Activated naive CD8-positive, alpha-beta T cell treated with anti-CD3 and anti-CD28 coated beads for 36 hours (primary cell): ENCODE data around the gene RAB11A. TPM values are rescaled to one million over a fixed set of nuclear protein-coding genes. Genes with fewer than 3 reads are reported as not detected.

Experiments
- DNase-seq: peaks from one replicate; pipeline ENCODE4 v3.0.0; 2021
- H3K27ac Mint-ChIP-seq: one replicate; pipeline ENCODE4 v1.8.0; 2022; ENCODE audit warnings: mild to moderate bottlenecking, moderate library complexity, mixed read lengths
- H3K27me3 Mint-ChIP-seq: one replicate; pipeline ENCODE4 v1.8.0; 2022; ENCODE audit warnings: mild to moderate bottlenecking, mixed read lengths
- H3K36me3 Mint-ChIP-seq: one replicate; pipeline ENCODE4 v1.8.0; 2021; ENCODE audit warnings: mild to moderate bottlenecking, mixed read lengths
- H3K4me1 Mint-ChIP-seq: one replicate; pipeline ENCODE4 v1.8.0; 2021; ENCODE audit warnings: mixed read lengths
- H3K4me3 Mint-ChIP-seq: one replicate; pipeline ENCODE4 v1.8.0; 2022; ENCODE audit warnings: mild to moderate bottlenecking, moderate library complexity, mixed read lengths
- H3K9me3 Mint-ChIP-seq: one replicate; pipeline ENCODE4 v1.8.0; 2022; ENCODE audit warnings: mixed read lengths
- total RNA-seq, 2 experiments: library from RNA; stranded (reverse); gene quantifications; one replicate each; pipeline ENCODE4 v1.2.3, GENCODE V29; 2021

The RAB11A gene
- total RNA-seq, 2 experiments from 2014 or later: 129 to 130 TPM

DNA sequence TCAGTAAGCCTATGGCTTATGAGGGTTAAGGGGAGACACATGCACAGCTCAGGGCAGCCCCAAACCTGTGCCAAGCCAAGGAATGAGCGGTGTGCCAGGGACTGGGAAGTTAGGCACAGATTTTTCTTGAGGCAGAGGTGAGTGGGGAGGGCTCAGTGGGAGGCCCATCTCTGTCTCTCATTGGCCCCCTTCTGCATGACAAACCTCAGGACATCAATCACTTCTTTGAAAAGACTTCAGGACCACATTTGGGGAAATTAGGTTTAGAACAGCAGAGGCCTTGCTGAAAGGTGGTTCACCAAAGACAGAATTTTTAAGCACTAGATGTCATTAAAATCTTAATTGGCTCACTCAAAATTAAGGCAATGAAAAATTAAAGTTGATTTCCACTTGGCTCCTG lies 57.2 kb downstream of the RAB11A start:
- H3K27ac Mint-ChIP-seq: no peak overlapping the region
- no peak overlapping the region for H3K4me3 Mint-ChIP-seq
- H3K9me3 Mint-ChIP-seq: no peaks in the 10 kb centered on the region
- no peaks in the 10 kb centered on the region for H3K36me3 Mint-ChIP-seq
- no peaks in the 10 kb centered on the region for H3K27me3 Mint-ChIP-seq
- DNase-seq: no peak
- no peaks in the 10 kb centered on the region for H3K4me1 Mint-ChIP-seq

DNA sequence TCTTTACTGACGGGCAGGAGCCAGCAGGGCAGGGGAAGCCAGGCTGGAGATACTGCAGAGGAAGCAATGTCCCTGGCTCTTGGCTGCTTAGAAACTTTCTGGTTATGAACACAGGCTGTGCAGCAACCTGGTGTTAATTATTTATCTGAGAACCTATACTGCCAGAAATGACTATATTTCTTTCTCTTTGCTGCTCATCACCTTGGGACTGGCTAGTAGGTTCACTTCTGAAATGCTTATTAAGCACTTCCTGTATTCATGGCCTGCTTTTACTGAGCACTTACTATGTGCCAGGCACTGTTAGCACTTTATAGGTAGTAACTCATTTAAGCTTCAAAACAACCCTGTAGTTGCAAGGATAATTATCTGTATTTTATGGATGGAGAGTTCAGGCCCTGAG lies 57.6 kb downstream of the RAB11A start:
- H3K9me3 Mint-ChIP-seq: no peaks in the 10 kb centered on the region
- no peaks in the 10 kb centered on the region for H3K4me1 Mint-ChIP-seq
- no peak overlapping the region for H3K27ac Mint-ChIP-seq
- no peaks in the 10 kb centered on the region for H3K36me3 Mint-ChIP-seq
- H3K27me3 Mint-ChIP-seq: no peaks in the 10 kb centered on the region
- H3K4me3 Mint-ChIP-seq: no peak overlapping the region
- no peak for DNase-seq

DNA sequence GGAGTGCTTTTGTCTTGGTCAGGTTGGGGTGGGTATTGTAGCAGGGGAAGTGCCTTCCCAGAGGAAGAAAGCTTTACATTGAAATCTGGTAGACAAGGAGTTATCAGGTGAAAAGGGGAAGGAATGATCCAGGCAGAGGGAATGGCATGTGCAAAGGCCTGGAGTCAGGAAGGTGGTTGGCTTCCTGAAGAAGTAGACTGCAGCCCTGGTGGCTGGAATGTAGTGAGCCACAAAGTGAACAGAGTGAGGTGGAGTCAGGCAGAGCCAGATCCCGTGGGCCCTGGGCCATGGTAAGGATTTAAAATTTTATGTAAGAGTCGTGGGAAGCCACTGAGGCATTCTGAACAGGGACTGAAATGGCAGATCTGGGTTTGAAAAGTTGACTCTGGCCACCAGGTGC lies 58.3 kb downstream of the RAB11A start:
- no peak for DNase-seq
- Mint-ChIP-seq H3K4me3 (no peak overlapping the region), H3K27ac (no peak overlapping the region), H3K27me3 (no peaks in the 10 kb centered on the region), H3K4me1 (no peaks in the 10 kb centered on the region), H3K36me3 (no peaks in the 10 kb centered on the region), H3K9me3 (no peaks in the 10 kb centered on the region)

DNA sequence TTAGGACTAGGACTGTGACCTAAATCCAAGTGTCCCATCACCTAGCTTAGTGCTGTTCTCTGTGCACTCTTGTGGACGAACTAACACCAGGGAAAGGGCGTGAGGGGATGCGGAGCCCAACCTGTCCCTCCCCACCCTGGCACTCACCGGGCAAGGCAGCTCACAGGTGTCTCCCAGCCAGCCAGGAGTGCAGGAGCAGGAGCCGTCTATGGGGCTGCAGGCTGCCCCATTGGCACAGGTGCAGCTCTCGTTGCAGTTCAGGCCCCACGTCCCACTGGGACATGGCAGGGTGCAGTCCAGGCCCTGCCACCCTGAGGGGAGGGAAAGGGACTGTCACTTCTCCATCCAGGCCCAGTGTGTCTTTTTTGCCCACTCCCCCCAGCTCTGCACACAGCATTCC lies 60.3 kb downstream of the RAB11A start:
- no peak overlapping the region for H3K27ac Mint-ChIP-seq
- no peaks in the 10 kb centered on the region for H3K4me1 Mint-ChIP-seq
- H3K4me3 Mint-ChIP-seq: no peak overlapping the region

DNA sequence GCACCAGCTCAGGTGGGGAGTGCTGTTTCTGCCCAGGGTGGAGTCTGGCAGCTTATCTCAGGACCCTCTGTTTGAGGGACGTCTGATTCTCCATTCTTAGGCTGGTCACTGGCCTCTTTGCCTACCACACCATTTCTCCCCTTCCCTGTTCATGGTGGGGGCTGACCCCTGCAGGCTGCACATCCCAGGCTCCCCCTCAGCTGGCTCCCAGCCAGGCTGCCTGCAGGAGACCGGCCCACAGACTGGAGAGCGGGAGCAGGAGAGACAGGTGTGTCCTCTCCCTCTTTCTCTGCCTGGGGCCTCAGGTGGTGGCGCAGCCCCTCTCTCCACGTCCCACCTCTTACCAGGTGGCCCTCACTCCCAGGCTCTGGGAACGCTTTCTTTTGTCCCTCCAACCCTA lies 60.8 kb downstream of the RAB11A start:
- Mint-ChIP-seq H3K36me3 (no peaks in the 10 kb centered on the region), H3K27me3 (no peaks in the 10 kb centered on the region), H3K27ac (no peak overlapping the region), H3K9me3 (no peaks in the 10 kb centered on the region), H3K4me1 (no peaks in the 10 kb centered on the region), H3K4me3 (no peak overlapping the region)
- DNase-seq: no peak

More for the DNA sequence above, 60.3 kb downstream of the RAB11A start:
- Mint-ChIP-seq H3K36me3 (no peaks in the 10 kb centered on the region), H3K9me3 (no peaks in the 10 kb centered on the region), H3K27me3 (no peaks in the 10 kb centered on the region)
- no peak for DNase-seq

DNA sequence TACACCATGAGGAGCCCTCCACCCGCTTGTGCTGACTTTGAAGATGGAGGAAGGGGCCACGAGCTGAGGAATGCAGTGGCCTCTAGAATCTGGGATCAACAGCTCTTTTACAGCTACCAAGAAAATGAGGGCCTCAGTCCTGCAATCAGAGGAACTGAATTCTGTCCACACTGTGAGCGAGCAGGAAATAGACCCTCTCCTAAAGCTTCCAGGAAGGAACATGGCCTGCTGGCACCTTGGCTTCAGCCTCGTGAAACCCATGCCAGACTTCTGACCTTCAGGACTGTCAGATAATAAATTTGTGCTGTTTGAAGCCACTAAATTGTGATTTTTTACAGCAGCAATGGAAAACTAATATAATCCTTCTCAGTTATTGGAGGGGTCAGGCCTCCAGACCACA lies 61.9 kb downstream of the RAB11A start:
- Mint-ChIP-seq H3K27me3 (no peaks in the 10 kb centered on the region), H3K4me1 (no peaks in the 10 kb centered on the region), H3K4me3 (no peak overlapping the region), H3K9me3 (no peaks in the 10 kb centered on the region), H3K36me3 (no peaks in the 10 kb centered on the region), H3K27ac (no peak overlapping the region)
- no peak for DNase-seq

DNA sequence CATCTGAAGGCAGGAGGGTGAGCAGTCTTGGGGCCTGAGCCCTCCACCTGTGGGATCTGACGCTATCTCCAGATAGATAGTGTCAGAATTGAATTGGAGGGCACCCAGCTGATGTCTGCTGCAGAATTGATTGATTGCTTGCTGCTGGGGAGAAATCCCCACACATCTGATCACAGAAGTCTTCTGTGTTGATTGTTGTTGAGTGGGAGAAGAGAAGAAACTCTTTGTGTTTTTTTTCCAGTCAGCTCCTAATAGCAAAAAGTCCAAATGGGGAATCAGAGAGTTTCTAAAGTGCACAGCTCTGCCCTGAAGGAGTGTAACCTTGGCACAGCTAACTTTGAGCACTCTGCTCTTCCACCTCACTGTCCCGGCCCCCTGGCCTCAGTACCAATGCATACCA lies 66.1 kb downstream of the RAB11A start:
- H3K27ac Mint-ChIP-seq: no peak overlapping the region
- no peaks in the 10 kb centered on the region for H3K27me3 Mint-ChIP-seq
- no peak overlapping the region for H3K4me3 Mint-ChIP-seq
- DNase-seq: no peak
- no peaks in the 10 kb centered on the region for H3K9me3 Mint-ChIP-seq
- H3K36me3 Mint-ChIP-seq: no peaks in the 10 kb centered on the region
- no peaks in the 10 kb centered on the region for H3K4me1 Mint-ChIP-seq

DNA sequence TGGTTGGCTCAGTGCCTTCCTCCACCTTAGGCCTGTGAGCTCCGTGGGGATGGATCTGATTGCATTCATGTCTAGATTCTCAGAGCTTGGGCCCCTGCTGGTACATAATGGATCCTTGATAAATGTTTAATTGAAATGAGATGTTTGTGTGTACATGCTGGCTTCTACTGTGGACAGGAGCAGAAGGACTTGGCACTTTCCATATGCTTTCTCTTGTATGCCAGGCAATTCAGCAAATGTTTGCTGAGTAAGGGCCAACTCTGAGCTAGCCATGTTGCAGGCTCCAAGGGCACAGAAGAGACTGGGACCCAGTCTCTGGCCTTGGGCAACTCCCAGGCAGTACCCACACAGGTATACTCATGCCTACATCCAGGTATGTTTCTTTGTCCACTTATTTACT lies 67.0 kb downstream of the RAB11A start:
- no peaks in the 10 kb centered on the region for H3K4me1 Mint-ChIP-seq
- DNase-seq: no peak
- no peaks in the 10 kb centered on the region for H3K36me3 Mint-ChIP-seq
- no peaks in the 10 kb centered on the region for H3K9me3 Mint-ChIP-seq
- H3K27me3 Mint-ChIP-seq: no peaks in the 10 kb centered on the region
- no peak overlapping the region for H3K4me3 Mint-ChIP-seq
- H3K27ac Mint-ChIP-seq: no peak overlapping the region

DNA sequence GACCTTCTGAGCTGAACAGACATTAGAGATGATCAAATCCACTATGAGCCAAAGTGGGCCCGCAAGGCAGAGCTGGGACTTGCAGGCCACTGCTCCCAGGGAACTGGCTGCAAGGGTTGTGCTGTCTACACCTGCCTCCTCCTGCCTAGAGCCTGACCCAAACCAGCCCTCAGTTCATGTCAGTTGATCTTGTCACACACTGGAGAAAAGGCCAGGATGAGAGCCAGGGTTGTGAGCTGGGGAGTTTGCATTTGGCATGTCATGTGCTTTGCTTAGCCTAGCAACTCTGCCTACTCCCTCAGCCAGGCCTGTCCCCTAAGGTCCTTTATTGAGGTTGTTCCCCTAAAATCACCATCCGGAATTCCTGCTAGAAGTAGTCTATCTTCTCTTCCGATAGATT lies 67.8 kb downstream of the RAB11A start:
- no peaks in the 10 kb centered on the region for H3K27me3 Mint-ChIP-seq
- DNase-seq: no peak
- H3K9me3 Mint-ChIP-seq: no peaks in the 10 kb centered on the region
- no peaks in the 10 kb centered on the region for H3K36me3 Mint-ChIP-seq
- no peak overlapping the region for H3K4me3 Mint-ChIP-seq
- H3K27ac Mint-ChIP-seq: no peak overlapping the region
- peaks cover under 1% of the 10 kb centered on the region for H3K4me1 Mint-ChIP-seq

DNA sequence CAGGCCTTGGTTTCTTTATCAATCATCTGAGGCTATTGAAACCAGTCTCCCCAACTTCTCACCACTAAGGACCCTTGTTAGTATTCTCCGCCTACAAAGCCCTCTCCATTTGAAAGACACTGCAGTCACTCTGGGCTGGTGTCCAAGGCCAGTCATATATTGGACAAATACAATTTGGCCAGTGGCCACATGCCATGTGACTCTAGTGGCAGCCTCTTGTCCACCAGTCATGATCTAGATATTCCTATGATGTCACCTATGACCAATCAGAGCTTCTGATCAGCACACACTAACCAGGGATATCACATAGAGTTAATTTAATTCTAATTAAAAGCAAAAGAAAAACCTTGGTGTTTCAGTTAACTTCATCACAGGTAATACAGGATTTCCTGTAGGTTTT lies 68.2 kb downstream of the RAB11A start:
- no peaks in the 10 kb centered on the region for H3K36me3 Mint-ChIP-seq
- H3K9me3 Mint-ChIP-seq: no peaks in the 10 kb centered on the region
- no peaks in the 10 kb centered on the region for H3K27me3 Mint-ChIP-seq
- peaks cover 4% of the 10 kb centered on the region for H3K4me1 Mint-ChIP-seq
- H3K4me3 Mint-ChIP-seq: no peak overlapping the region
- no peak for DNase-seq
- H3K27ac Mint-ChIP-seq: no peak overlapping the region

DNA sequence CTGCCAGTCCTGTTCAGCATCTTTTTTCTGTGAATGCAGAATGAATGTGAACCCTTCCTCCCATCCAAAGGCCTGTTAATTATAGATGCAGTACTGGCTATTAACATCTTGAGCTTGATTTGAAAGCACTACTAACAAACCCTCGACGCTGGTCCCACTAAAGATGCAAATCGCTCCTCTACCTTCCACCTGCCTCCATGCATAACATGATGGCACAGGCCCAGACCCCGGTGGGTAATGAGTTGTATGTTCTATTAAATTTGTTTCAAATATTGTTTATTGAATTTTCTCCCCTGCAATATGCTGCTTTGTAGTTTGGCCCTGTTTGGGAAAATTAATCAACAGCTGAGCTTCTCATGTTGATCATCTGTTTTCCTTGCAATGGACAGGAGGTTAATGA lies 69.3 kb downstream of the RAB11A start:
- Mint-ChIP-seq H3K4me3 (no peak overlapping the region), H3K4me1 (peaks cover 4% of the 10 kb centered on the region), H3K36me3 (no peaks in the 10 kb centered on the region), H3K27me3 (no peaks in the 10 kb centered on the region), H3K27ac (no peak overlapping the region), H3K9me3 (no peaks in the 10 kb centered on the region)
- no peak for DNase-seq

DNA sequence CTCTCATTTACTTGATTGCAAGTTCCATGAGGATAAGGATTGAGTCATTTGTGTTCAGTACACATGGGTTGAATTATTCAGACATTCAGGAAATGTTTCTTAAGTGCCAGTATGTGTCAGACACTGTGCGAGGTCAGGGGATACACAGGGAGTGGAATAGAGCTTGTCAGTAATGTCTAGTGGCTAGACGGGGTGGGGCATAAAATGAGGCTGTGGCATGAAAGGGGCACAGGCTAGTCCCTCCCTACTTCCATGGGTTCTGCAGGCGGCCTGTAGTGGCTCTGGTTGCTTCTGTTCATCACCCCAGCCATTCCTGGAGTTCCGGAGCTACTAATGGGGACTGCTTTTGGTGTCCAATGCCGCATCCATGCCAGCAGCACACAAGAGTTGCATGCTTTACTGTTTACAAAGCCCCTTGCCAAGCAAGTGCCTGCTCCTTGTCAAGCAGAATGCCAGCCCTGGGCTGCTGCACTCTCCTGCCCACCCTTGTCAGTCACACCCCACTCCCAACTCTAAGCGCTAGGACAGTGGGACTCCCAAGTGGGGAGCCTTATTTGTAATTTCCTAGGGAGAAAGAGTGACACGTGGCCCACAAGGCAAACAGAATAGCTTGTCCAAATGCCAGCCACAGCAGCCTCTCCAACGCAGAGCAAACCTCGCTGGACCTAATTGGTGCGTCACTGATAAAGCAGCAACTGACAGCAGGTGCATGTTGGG lies 70.8 kb downstream of the RAB11A start:
- no peaks in the 10 kb centered on the region for H3K27me3 Mint-ChIP-seq
- H3K9me3 Mint-ChIP-seq: no peaks in the 10 kb centered on the region
- DNase-seq: no peak
- H3K27ac Mint-ChIP-seq: no peak overlapping the region
- peaks cover 4% of the 10 kb centered on the region for H3K4me1 Mint-ChIP-seq
- no peak overlapping the region for H3K4me3 Mint-ChIP-seq
- no peaks in the 10 kb centered on the region for H3K36me3 Mint-ChIP-seq

DNA sequence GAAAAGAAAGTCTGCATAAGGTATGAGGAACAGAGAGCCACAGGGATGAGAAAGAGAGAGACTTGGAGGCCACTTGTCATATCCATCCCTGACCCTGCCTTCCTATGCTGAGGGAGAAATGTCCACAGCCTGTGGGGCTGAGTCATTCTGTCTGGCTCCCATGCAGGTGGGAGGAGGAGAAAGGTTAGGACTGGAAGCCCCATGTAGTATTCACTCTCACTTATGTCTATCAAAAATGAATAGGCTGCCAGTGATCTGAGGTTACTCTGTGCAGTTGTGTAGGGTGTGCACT lies 71.3 kb downstream of the RAB11A start:
- Mint-ChIP-seq H3K27ac (no peak overlapping the region), H3K4me3 (no peak overlapping the region), H3K4me1 (peaks cover 4% of the 10 kb centered on the region), H3K9me3 (no peaks in the 10 kb centered on the region), H3K36me3 (no peaks in the 10 kb centered on the region), H3K27me3 (no peaks in the 10 kb centered on the region)
- DNase-seq: no peak

Other genes starting within 250 kb of the RAB11A start
- 1 to 10 TPM; 6.6 to 7.6 TPM for gene SLC24A1, start 247.6 kb upstream of the RAB11A start, total RNA-seq
- 10 to 100 TPM; 47.6 to 52.2 TPM for gene DENND4A, start 77.2 kb upstream of the RAB11A start, total RNA-seq